HEK293 (cell line): ENCODE measurements around the gene ZNF479.

Experiments used
- CTCF ChIA-PET: fragments of 350-600 bp; formaldehyde crosslinking; extraction: SDS; loops from one replicate; lab custom pipeline; 2021; ENCODE audit warnings: antibody characterized with exemption; lab: Yijun Ruan, JAX
- POLR2A ChIA-PET: fragments of 300-600 bp; formaldehyde crosslinking; extraction: SDS; loops from one replicate; lab custom pipeline; 2020; ENCODE audit warnings: antibody characterized with exemption, inconsistent platforms; lab: Yijun Ruan, JAX
- H3K27ac ChIP-seq: fragments of 200-500 bp; sonication (Bioruptor generic); 2 replicates; pipeline ENCODE4 v1.5.1; 2014; ENCODE audit warnings: low read depth, low read length, control low read depth, inconsistent platforms; ENCODE audit errors: extremely low read depth
- H3K36me3 ChIP-seq, 2 experiments: fragments of 200-500 bp in 1 of 2; sonication (Bioruptor generic) in 1 of 2; 1 replicate in 1 of 2; 2 replicates in 1 of 2; pipeline ENCODE4 v1.5.1; 2014 to 2017; ENCODE audit warnings: inconsistent platforms in 2 of 2, low read length in 2 of 2; ENCODE audit not compliant: control insufficient read depth in 2 of 2, insufficient read depth in 1 of 2
- H3K4me1 ChIP-seq: fragments of 200-500 bp; sonication (Bioruptor generic); 2 replicates; pipeline ENCODE4 v1.5.1; 2014; ENCODE audit warnings: mild to moderate bottlenecking, low read length, inconsistent platforms; ENCODE audit not compliant: control insufficient read depth, insufficient read depth
- H3K4me3 ChIP-seq: 2 replicates; pipeline ENCODE4 v1.5.1; 2011; ENCODE audit warnings: low read depth, mild to moderate bottlenecking, control low read depth, low read length, moderate library complexity
- H3K9me3 ChIP-seq: fragments of 200-500 bp; sonication (Bioruptor generic); 2 replicates; pipeline ENCODE4 v1.5.1; 2014; ENCODE audit warnings: low read depth, low read length, inconsistent platforms; ENCODE audit not compliant: control insufficient read depth, insufficient read depth
- EGR2 ChIP-seq: fragments of 450-650 bp; formaldehyde crosslinking; IDR thresholded peaks from 2 replicates; pipeline ENCODE4 v1.5.1; 2016; ENCODE audit warnings: low read depth, missing biosample characterization, missing genetic modification characterization
- GLI2 ChIP-seq: fragments of 450-650 bp; formaldehyde crosslinking; IDR thresholded peaks from 2 replicates; pipeline ENCODE4; 2017; ENCODE audit warnings: missing biosample characterization, missing genetic modification characterization, low read depth, borderline replicate concordance
- KLF7 ChIP-seq: fragments of 450-650 bp; formaldehyde crosslinking; IDR thresholded peaks from 2 replicates; pipeline ENCODE4 v1.5.1; 2016; ENCODE audit warnings: missing biosample characterization, missing genetic modification characterization, borderline replicate concordance
- KLF8 ChIP-seq: fragments of 450-650 bp; formaldehyde crosslinking; IDR thresholded peaks from 2 replicates; pipeline ENCODE4 v1.5.1; 2016; ENCODE audit warnings: missing biosample characterization, missing genetic modification characterization
- ZBTB20 ChIP-seq: fragments of 450-650 bp; formaldehyde crosslinking; IDR thresholded peaks from 2 replicates; pipeline ENCODE4 v1.5.1; 2016; ENCODE audit warnings: missing biosample characterization, missing genetic modification characterization
- ZEB2 ChIP-seq: fragments of 450-650 bp; formaldehyde crosslinking; IDR thresholded peaks from 2 replicates; pipeline ENCODE4 v1.5.1; 2016; ENCODE audit warnings: missing biosample characterization, missing genetic modification characterization
- ZNF138 ChIP-seq: fragments of 450-650 bp; formaldehyde crosslinking; IDR thresholded peaks from 2 replicates; pipeline ENCODE4 v1.5.1; 2016; ENCODE audit warnings: missing biosample characterization, missing genetic modification characterization, borderline replicate concordance
- ZNF157 ChIP-seq: fragments of 450-650 bp; formaldehyde crosslinking; IDR thresholded peaks from 2 replicates; pipeline ENCODE4 v1.5.1; 2016; ENCODE audit warnings: missing biosample characterization, missing genetic modification characterization
- ZNF239 ChIP-seq: fragments of 450-650 bp; formaldehyde crosslinking; IDR thresholded peaks from 2 replicates; pipeline ENCODE4 v1.5.1; 2016; ENCODE audit warnings: missing biosample characterization, missing genetic modification characterization
- ZNF266 ChIP-seq: fragments of 450-650 bp; formaldehyde crosslinking; IDR thresholded peaks from 2 replicates; pipeline ENCODE4 v1.5.1; 2016; ENCODE audit warnings: missing biosample characterization, missing genetic modification characterization, low read depth
- ZNF350 ChIP-seq: fragments of 450-650 bp; formaldehyde crosslinking; IDR thresholded peaks from 2 replicates; pipeline ENCODE4 v1.5.0; 2017; ENCODE audit warnings: missing biosample characterization, mild to moderate bottlenecking, missing genetic modification characterization
- ZNF510 ChIP-seq: fragments of 450-650 bp; formaldehyde crosslinking; IDR thresholded peaks from 2 replicates; pipeline ENCODE4 v1.5.1; 2018; ENCODE audit warnings: mild to moderate bottlenecking, missing genetic modification characterization, missing biosample characterization; ENCODE audit not compliant: insufficient replicate concordance
- ZNF529 ChIP-seq: fragments of 450-650 bp; formaldehyde crosslinking; IDR thresholded peaks from 2 replicates; pipeline ENCODE4 v1.5.1; 2017; ENCODE audit warnings: missing genetic modification characterization, missing biosample characterization; ENCODE audit not compliant: insufficient replicate concordance
- ZNF558 ChIP-seq: fragments of 450-650 bp; formaldehyde crosslinking; IDR thresholded peaks from 2 replicates; pipeline ENCODE4 v1.5.1; 2016; ENCODE audit warnings: missing biosample characterization, missing genetic modification characterization
- ZNF571 ChIP-seq: fragments of 450-650 bp; formaldehyde crosslinking; IDR thresholded peaks from 2 replicates; pipeline ENCODE4 v1.5.0; 2017; ENCODE audit warnings: missing biosample characterization, missing genetic modification characterization
- ZNF596 ChIP-seq: fragments of 450-650 bp; IDR thresholded peaks from 2 replicates; pipeline ENCODE4 v1.5.0; 2018; ENCODE audit warnings: missing biosample characterization, mild to moderate bottlenecking, missing genetic modification characterization, moderate library complexity
- ZNF621 ChIP-seq: fragments of 450-650 bp; formaldehyde crosslinking; IDR thresholded peaks from 2 replicates; pipeline ENCODE4 v1.5.1; 2017; ENCODE audit warnings: missing biosample characterization, missing genetic modification characterization
- ZNF660 ChIP-seq: fragments of 450-650 bp; IDR thresholded peaks from 2 replicates; pipeline ENCODE4 v1.5.1; 2018; ENCODE audit warnings: missing biosample characterization, mild to moderate bottlenecking, missing genetic modification characterization
- ZNF777 ChIP-seq: fragments of 450-650 bp; formaldehyde crosslinking; IDR thresholded peaks from 2 replicates; pipeline ENCODE4 v1.5.1; 2017; ENCODE audit warnings: missing biosample characterization, missing genetic modification characterization, borderline replicate concordance
- TF ChIP-seq, protein P1 (sequence below): fragments of 450-650 bp; formaldehyde crosslinking; IDR thresholded peaks from 2 replicates; pipeline ENCODE4 v1.5.1; 2016; ENCODE audit warnings: missing biosample characterization, missing genetic modification characterization
- TF ChIP-seq, protein P2 (sequence below): fragments of 450-650 bp; formaldehyde crosslinking; IDR thresholded peaks from 2 replicates; pipeline ENCODE4 v1.5.1; 2016; ENCODE audit warnings: missing biosample characterization, missing genetic modification characterization
- TF ChIP-seq, protein P3 (sequence below): fragments of 450-650 bp; formaldehyde crosslinking; IDR thresholded peaks from 2 replicates; pipeline ENCODE4 v1.5.1; 2017; ENCODE audit warnings: missing biosample characterization, missing genetic modification characterization
- TF ChIP-seq, protein P4 (sequence below): fragments of 450-650 bp; formaldehyde crosslinking; IDR thresholded peaks from 2 replicates; pipeline ENCODE4 v1.5.1; 2016; ENCODE audit warnings: missing biosample characterization, missing genetic modification characterization
- TF ChIP-seq, protein P5 (sequence below): sonication (generic); formaldehyde crosslinking; IDR thresholded peaks from 2 replicates; pipeline ENCODE4 v1.8.1; 2022; ENCODE audit warnings: mild to moderate bottlenecking, moderate library complexity, missing genetic modification reagents
- TF ChIP-seq, protein P6 (sequence below): fragments of 450-650 bp; formaldehyde crosslinking; IDR thresholded peaks from 2 replicates; pipeline ENCODE4 v1.5.1; 2016; ENCODE audit warnings: missing biosample characterization, missing genetic modification characterization, borderline replicate concordance

Gene ZNF479

DNA sequence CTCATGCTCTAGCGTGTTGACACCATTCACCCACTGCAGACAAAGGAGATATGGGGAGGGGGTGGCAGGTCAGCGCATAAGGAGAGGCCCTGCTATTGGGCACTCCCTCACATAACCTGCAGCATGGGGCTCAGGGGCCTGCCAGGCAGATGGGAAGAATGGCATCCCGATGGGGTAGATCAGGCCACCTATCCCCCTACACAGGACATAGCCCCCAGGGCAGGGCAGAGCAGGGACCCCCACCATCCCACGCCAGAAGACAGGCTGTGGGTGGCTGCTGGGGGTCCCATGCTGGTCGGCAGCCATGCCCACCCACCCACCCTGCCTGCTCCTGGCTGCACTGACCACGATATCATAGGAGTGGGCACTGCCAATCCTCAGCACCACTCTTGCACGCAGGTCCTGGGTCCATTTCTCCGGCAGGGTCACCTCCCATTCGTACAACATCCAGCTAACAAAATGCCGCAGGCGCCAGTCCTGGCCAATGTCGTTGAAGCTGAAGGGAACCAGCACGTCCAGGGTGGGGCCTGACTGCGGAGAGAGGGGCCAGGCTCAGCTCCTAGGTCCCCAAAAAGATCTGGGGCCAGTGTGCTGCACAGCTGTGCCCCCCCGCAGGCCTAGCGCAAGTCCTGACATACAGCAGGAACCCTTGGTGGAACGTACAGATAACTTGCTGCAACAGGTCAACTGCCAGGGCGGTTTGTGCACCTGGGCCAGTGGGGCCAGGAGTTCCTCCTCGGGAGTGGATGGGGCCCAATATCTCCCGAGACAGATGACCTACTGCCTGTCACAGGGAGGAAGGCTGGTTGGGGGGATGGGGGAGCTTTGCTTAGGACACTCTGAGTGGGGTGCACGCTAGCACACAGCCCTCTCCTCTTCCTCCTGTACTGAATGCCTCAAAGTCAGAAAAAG lies 45.9 kb upstream of the ZNF479 start (continued):
- TF ChIP-seq, protein P1, sequence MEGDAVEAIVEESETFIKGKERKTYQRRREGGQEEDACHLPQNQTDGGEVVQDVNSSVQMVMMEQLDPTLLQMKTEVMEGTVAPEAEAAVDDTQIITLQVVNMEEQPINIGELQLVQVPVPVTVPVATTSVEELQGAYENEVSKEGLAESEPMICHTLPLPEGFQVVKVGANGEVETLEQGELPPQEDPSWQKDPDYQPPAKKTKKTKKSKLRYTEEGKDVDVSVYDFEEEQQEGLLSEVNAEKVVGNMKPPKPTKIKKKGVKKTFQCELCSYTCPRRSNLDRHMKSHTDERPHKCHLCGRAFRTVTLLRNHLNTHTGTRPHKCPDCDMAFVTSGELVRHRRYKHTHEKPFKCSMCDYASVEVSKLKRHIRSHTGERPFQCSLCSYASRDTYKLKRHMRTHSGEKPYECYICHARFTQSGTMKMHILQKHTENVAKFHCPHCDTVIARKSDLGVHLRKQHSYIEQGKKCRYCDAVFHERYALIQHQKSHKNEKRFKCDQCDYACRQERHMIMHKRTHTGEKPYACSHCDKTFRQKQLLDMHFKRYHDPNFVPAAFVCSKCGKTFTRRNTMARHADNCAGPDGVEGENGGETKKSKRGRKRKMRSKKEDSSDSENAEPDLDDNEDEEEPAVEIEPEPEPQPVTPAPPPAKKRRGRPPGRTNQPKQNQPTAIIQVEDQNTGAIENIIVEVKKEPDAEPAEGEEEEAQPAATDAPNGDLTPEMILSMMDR (tag by site-specific recombination) = no peak
- TF ChIP-seq ZNF621 (tag by site-specific recombination) (no peak), ZNF777 (tag by site-specific recombination) (no peak), GLI2 (tag by site-specific recombination) (no peak), ZNF138 (no peak), KLF7 (no peak), ZNF558 (tag by site-specific recombination) (no peak), ZNF529 (tag by site-specific recombination) (no peak), ZNF571 (tag by site-specific recombination) (no peak)
- TF ChIP-seq, all 188 proteins: peak for 0

DNA sequence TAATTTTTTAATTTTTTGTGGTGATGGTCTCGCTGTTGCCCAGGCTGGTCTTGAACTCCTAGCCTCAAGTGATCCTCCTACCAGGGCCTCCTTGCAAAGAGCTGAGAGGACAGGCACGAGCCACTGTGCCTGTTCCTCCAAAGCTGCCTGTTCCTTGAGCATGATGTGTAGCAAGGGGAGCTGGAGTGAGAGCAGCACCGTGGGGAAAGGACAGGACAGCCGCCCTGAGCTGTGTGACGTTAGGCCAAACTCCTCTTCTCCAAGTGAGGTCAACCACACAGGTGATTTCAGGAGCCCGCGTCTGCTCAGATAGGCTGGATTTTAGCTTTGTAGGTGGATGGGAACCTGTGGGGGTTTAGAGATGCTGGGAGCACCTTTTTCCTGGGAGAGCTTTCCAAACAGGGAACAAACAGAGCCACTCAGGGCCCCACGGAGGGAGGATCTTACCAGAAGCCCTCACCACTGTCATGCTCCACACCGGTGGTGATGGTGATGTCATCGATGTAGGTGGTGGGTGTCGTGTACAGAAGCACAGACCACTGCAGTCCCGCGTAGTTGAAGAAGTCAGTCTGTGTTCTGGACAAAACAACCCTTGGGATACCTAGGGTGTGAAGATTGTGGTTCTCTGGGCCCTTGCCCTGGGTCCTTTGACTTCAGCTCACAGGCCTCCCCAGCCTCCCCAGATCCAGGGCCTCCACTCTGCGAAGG lies 44.8 kb upstream of the ZNF479 start:
- H3K4me1 ChIP-seq = no peaks in the 10 kb centered on the region
- H3K36me3 ChIP-seq = no peaks in the 10 kb centered on the region
- H3K9me3 ChIP-seq = no peaks in the 10 kb centered on the region
- H3K27ac ChIP-seq = no peak overlapping the region
- POLR2A ChIA-PET = no interaction called here
- H3K4me3 ChIP-seq = no peak overlapping the region
- CTCF ChIA-PET = no interaction called here
- TF ChIP-seq ZNF266 (no peak), ZNF239 (tag by site-specific recombination) (no peak), ZBTB20 (tag by site-specific recombination) (no peak), ZEB2 (tag by site-specific recombination) (no peak), ZNF596 (tag by site-specific recombination) (no peak), EGR2 (no peak), KLF8 (tag by site-specific recombination) (no peak), ZNF157 (tag by site-specific recombination) (no peak), ZNF350 (no peak), ZNF660 (tag by site-specific recombination) (no peak), ZNF510 (tag by site-specific recombination) (no peak)
- TF ChIP-seq, protein P2, sequence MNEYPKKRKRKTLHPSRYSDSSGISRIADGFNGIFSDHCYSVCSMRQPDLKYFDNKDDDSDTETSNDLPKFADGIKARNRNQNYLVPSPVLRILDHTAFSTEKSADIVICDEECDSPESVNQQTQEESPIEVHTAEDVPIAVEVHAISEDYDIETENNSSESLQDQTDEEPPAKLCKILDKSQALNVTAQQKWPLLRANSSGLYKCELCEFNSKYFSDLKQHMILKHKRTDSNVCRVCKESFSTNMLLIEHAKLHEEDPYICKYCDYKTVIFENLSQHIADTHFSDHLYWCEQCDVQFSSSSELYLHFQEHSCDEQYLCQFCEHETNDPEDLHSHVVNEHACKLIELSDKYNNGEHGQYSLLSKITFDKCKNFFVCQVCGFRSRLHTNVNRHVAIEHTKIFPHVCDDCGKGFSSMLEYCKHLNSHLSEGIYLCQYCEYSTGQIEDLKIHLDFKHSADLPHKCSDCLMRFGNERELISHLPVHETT = no peak
- TF ChIP-seq, protein P3, sequence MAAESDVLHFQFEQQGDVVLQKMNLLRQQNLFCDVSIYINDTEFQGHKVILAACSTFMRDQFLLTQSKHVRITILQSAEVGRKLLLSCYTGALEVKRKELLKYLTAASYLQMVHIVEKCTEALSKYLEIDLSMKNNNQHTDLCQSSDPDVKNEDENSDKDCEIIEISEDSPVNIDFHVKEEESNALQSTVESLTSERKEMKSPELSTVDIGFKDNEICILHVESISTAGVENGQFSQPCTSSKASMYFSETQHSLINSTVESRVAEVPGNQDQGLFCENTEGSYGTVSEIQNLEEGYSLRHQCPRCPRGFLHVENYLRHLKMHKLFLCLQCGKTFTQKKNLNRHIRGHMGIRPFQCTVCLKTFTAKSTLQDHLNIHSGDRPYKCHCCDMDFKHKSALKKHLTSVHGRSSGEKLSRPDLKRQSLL (tag by site-specific recombination) = no peak
- TF ChIP-seq, protein P4, sequence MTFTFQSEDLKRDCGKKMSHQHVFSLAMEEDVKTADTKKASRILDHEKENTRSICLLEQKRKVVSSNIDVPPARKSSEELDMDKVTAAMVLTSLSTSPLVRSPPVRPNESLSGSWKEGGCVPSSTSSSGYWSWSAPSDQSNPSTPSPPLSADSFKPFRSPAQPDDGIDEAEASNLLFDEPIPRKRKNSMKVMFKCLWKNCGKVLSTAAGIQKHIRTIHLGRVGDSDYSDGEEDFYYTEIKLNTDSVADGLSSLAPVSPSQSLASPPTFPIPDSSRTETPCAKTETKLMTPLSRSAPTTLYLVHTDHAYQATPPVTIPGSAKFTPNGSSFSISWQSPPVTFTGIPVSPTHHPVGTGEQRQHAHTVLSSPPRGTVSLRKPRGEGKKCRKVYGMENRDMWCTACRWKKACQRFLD (tag by site-specific recombination) = no peak
- TF ChIP-seq, protein P5, sequence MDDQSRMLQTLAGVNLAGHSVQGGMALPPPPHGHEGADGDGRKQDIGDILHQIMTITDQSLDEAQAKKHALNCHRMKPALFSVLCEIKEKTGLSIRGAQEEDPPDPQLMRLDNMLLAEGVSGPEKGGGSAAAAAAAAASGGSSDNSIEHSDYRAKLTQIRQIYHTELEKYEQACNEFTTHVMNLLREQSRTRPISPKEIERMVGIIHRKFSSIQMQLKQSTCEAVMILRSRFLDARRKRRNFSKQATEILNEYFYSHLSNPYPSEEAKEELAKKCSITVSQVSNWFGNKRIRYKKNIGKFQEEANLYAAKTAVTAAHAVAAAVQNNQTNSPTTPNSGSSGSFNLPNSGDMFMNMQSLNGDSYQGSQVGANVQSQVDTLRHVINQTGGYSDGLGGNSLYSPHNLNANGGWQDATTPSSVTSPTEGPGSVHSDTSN (CRISPR knock-in tag) = no peak
- TF ChIP-seq, protein P6, sequence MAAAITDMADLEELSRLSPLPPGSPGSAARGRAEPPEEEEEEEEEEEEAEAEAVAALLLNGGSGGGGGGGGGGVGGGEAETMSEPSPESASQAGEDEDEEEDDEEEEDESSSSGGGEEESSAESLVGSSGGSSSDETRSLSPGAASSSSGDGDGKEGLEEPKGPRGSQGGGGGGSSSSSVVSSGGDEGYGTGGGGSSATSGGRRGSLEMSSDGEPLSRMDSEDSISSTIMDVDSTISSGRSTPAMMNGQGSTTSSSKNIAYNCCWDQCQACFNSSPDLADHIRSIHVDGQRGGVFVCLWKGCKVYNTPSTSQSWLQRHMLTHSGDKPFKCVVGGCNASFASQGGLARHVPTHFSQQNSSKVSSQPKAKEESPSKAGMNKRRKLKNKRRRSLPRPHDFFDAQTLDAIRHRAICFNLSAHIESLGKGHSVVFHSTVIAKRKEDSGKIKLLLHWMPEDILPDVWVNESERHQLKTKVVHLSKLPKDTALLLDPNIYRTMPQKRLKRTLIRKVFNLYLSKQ = no peak
